GM21526 (cell line): Measurements from ENCODE around the gene SLTM.
"Not testable (repeated sequence)": the region's sequence is repeated elsewhere in the genome, so short reads cannot be mapped to it uniquely, and the experiment has no call there.

ENCODE experiments used
- ATAC-seq: cut with Tn5 transposase; IDR thresholded peaks from one replicate; pipeline ENCODE4 v1.9.1; 2021; ENCODE audit warnings: moderate library complexity; ENCODE audit not compliant: unreplicated experiment, low FRiP score

The SLTM gene

DNA sequence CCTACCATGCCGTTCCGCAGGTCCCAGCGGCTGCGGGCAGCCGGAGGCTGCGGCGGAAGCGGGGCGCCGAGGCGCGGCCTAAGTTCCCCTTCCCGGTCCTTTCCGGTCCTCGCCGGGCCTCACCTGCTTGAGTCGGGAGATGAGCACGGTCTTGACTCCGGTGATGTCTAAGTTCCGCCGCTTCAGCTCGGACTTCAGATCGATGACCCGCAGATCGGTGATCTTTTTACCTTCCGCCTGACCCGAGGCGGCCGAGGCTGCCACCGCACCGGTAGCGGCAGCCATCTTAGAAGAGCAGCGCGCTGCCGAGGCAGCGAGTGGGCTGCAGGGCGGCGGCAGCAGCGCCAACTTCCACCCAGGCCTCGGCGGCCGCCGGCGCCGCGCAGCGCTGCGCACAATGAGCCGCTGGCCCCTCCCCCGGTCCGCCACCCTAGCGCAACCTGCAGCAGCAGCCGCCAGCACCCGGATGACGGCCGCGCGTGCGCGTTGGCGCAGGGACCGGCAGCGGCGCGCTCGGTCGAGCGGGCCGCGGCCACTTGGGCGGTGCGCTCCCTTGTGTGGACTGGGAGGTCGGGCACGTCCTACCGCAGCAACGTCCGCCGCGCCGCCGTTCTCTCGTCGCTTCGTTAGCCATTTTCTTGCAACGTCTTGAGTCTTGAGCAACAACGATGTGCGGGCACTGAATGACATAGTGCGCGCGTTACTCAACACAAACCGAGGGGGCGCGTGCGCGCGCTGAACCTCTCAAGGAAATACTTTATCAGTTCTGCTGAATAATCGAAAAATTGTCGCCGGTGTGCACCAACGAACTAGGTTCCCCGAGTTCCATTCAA lies at the start of gene SLTM:
Gene SLTM, minus strand, starts transcription at position 399 of the 833 bp plus-strand sequence. Its CDS starts 114 bp downstream, at position 285.
- ATAC-seq: peak; percentile 75

DNA sequence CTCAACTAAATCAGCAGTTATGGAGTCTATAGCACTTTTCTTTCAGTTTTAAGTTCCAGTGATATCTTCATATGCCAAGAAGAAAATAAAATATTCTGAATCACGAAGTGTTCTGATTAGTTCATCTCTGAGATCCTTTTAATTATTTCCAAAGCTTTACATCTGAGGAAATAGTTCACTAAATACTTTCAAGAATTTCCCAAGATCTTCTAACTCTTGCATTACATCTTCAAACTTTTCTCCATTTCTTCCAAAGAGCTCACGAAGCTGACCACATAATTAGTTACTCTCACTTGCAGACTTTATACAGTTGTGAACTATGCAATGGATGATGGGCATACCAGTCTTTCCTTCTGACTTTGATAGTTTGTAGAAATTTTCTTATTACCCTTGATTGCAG lies 49.8 kb upstream of the SLTM start:
- ATAC-seq: no peak

- no peak for ATAC-seq
These were observed 48.5 kb upstream of the SLTM start for GRCh38 chr15:58981808-58982475.

- no peak for ATAC-seq
These were observed 47.0 kb upstream of the SLTM start for GRCh38 chr15:58980351-58980939.

GRCh38 chr15:58977887-58978286 lies 44.4 kb upstream of the SLTM start:
- ATAC-seq: no peak

DNA sequence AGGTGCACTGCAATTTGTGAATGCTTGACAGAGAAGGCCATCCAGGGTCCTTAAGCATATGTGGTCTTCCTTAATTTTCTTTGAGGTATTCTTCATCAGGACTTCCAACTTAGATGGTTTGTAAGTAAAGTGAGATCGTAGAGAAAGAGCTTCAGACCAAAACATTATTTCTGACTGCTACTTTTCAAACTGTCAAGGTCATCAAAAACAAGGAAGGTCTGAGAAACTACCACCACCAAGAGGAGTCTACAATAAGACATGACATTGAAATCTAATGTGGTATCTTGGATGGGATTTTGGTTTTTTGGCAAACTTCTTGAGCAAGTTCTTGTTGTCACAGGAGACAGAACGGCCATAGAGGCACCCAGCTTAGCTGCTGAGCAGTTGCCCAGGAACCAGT lies 34.0 kb upstream of the SLTM start:
- no peak for ATAC-seq

DNA sequence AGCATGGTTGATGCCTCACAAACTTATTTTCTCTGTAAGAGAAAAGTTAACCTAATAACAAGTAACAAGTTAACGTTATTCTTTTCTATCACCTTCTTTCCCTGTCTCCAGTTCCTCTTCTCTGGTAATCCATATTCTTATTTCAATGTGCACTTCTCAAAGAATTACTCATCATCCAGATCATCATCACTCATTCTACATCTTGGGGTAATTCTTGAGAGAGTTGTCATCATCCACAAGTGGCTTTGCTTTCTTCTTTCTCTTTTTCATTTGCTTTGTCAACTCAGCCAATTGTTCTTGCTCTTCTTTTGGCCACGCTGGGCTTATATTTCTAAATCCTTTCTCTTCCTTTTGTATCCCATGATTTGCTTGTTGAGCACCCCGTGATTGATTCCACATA lies 33.2 kb upstream of the SLTM start:
- no peak for ATAC-seq

DNA sequence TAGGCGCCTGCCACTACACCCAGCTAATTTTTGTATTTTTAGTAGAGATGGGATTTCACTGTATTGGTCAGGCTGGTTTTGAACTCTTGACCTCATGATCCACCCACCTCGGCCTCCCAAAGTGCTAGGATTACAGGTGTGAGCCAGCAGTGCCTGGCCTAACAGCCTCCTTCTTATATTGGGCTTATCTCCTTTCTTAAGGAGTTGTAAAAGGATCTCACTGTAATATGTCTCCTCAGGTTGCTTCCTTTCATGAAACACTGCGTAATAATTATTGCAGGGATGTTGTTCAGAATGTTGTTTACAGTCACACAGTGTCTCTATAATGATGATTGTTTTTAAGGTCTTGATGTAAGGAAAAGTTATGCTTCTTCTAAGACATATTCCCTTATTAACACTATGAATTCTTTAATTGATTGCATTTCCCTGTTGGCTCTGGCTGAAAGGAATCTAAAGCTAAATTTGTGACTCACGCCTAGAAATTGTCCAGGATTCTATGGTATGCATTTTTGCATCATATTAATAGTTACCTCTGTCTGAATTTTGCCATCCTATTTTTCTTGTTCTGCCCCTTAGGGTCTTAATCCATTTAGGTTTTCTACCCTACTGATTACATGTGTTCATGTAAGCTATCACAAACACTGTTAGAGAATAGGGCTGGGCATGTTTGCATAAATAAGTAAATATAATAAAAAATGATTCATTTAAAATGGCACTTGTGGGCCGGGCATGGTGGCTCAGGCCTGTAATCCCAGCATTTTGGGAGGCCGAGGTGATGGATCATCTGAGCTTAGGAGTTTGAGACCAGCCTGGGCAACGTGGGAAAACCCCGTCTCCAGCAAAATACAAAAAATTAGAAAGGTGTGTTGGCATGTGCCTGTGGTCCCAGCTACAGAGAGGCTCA lies 29.4 kb upstream of the SLTM start:
- ATAC-seq: no peak

- ATAC-seq: no peak
These were observed 28.7 kb upstream of the SLTM start for GRCh38 chr15:58962136-58962535.

DNA sequence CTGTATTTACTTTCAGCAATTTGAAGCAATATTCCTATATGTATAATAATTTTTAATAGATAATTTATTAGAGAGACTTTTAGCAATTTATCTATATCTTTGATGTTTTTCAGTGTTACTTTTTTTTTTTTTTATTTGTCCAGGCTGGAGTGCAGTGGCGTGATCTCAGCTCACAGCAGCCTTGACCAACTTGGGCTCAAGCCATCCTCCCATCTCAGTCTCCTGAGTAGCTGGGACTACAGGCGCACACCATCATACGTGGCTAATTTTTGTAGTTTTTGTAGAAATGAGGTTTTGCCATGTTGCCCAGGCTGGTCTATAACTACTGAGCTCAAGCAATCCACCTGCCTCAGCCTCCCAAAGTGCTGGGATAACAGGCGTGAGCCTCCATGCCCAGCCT lies 25.3 kb upstream of the SLTM start:
- ATAC-seq: no peak

GRCh38 chr15:58957101-58957973 lies 23.9 kb upstream of the SLTM start:
- ATAC-seq: peak; percentile 80

DNA sequence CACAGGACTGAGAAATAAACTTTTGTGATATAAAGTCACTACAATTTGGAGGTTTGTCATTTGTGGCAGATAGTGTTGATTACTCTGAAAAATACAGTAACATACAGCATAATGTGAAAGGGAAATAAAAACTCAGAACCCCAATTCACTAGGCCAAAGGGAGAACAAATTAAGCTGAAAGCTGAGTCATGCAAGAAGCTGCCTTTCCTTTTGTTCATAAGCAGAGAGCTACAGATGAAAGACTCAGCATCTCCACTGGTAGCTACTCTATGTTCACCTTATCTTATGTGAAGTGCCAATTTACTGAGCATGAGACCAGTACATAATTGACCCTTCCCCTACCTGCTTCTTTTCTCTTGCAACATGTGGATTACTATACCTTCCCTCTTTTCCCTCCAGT lies 19.3 kb upstream of the SLTM start:
- no peak for ATAC-seq

- ATAC-seq: no peak
These were observed 18.0 kb upstream of the SLTM start for GRCh38 chr15:58951388-58952007.

GRCh38 chr15:58947179-58947578 lies 13.7 kb upstream of the SLTM start:
- ATAC-seq: no peak

- ATAC-seq: not testable (repeated sequence)
These were observed 1.5 kb upstream of the SLTM start for GRCh38 chr15:58934974-58935373.

- ATAC-seq: no peak
These were observed 1.0 kb upstream of the SLTM start for GRCh38 chr15:58934521-58934920.

DNA sequence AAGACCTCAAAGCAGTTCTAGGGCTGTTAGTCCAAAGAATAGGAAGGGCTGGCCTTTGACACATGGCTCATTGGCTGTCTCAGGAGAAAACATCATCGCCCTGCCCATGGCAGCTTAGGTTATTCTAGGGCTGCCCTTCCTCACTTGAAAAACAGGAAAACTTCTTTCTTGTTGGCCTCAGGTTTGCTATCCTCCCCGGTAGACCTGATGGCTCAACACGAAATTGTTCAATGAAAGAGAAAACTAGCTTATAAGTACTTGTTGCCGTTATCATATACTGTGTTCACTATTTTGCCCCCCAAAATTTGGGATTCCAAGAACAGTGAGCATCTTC lies 602 bp upstream of the SLTM start:
- no peak for ATAC-seq

DNA sequence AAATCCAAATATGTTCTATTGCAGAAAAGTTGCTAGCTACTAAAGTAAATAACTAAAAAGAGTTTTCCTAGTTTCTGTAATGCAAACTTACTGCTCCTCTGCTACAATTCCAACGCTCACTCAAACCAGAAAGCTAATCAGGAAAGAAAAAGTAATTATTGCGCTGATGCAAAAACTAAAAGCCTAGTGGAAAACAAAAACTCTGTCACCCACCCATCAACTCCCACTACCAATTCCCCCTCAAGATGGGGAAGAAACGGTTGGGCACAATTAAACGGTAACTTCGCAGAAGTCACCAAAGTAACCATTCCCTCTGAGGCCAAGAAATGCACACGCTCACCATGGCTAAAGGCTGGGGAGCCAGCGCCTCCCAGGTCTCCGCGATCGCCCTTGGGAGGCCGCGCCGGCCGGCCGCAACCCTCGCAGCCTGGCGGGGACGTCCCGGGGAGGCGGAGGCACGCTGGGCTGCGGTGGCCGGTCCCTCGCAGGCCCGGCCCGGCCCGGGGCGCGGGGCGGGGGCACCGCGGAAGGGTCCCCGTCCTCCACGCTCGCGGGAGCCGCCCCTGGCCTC lies 684 bp downstream of the SLTM start:
- peak; percentile 44 for ATAC-seq

DNA sequence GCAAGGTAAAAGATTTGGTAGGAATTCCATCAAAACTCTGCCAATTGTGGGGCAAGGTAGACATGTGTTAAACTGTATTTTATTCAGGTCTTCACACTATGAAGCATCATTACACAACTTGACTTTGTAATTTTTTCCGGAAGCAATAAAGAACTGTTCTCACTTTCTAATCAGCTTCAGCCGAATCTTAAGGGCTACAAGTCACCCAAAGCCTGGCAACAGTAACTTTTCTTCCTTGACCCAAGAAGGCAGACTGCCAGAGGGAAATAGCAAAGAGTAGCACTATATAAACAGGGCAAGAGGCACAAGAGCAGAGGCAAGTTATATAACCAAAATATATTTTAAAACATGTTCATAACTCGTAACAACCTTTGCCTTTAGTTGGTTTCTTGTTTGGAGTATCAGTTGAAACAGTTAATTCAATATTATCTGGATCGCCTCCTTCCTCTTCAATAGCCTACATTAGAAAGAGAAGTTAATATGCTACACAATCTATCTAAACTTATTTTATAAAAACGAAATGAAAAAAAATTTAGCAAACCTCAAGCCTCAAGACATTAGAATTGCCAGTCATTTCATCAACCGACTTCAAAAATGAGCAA lies 1.4 kb downstream of the SLTM start:
- no peak for ATAC-seq
